Fibroblast of skin of scalp (primary cell): ENCODE results near the gene RCAN3.
"Not testable (repeated sequence)": the region's sequence is repeated elsewhere in the genome, so short reads cannot be mapped to it uniquely, and the experiment has no call there.

ENCODE experiments used
- DNase-seq: peaks from one replicate; pipeline ENCODE4 v3.0.0-alpha.2; 2013

Gene RCAN3

GRCh38 chr1:24486331-24487065 is 16.1 kb upstream of the RCAN3 start:
- DNase-seq, result no peak

GRCh38 chr1:24487455-24487854 is 15.2 kb upstream of the RCAN3 start:
- no peak for DNase-seq

- not testable (repeated sequence) for DNase-seq
Measured at GRCh38 chr1:24488159-24488558, 14.5 kb upstream of the RCAN3 start.

GRCh38 chr1:24489674-24490073 is 13.0 kb upstream of the RCAN3 start:
- DNase-seq, result no peak

- DNase-seq, result no peak
Measured at GRCh38 chr1:24490101-24490781, 12.4 kb upstream of the RCAN3 start.

GRCh38 chr1:24491577-24492360 is 10.9 kb upstream of the RCAN3 start:
- no peak for DNase-seq

- DNase-seq, result not testable (repeated sequence)
Measured at GRCh38 chr1:24492935-24493334, 9.7 kb upstream of the RCAN3 start.

- no peak for DNase-seq
Measured at GRCh38 chr1:24493785-24494184, 8.9 kb upstream of the RCAN3 start.

- no peak for DNase-seq
Measured at GRCh38 chr1:24498589-24498988, 4.0 kb upstream of the RCAN3 start.

GRCh38 chr1:24500448-24501048 is 2.1 kb upstream of the RCAN3 start:
- no peak for DNase-seq

GRCh38 chr1:24501371-24502064 is 1.1 kb upstream of the RCAN3 start:
- DNase-seq, result peak; percentile 19

- DNase-seq, result peak; percentile 48
Measured at GRCh38 chr1:24502065-24502708, 449 bp upstream of the RCAN3 start.

GRCh38 chr1:24503059-24503751 is 569 bp downstream of the RCAN3 start:
- DNase-seq, result no peak

GRCh38 chr1:24503870-24504523 is 1.4 kb downstream of the RCAN3 start:
- no peak for DNase-seq

GRCh38 chr1:24504560-24504959 is 1.9 kb downstream of the RCAN3 start:
- no peak for DNase-seq

- no peak for DNase-seq
Measured at GRCh38 chr1:24505816-24506215, 3.2 kb downstream of the RCAN3 start.

- DNase-seq, result no peak
Measured at GRCh38 chr1:24506691-24507381, 4.2 kb downstream of the RCAN3 start.

- no peak for DNase-seq
Measured at GRCh38 chr1:24507405-24507804, 4.8 kb downstream of the RCAN3 start.

GRCh38 chr1:24508911-24509310 is 6.3 kb downstream of the RCAN3 start:
- DNase-seq, result no peak

- no peak for DNase-seq
Measured at GRCh38 chr1:24513706-24514105, 11.1 kb downstream of the RCAN3 start.
